Upper lobe of left lung (tissue), 6 donors: ENCODE measurements around the gene NDUFA11. TPM values are rescaled to one million over a fixed set of nuclear protein-coding genes. Genes with fewer than 3 reads are reported as not detected.

Experiments used
- ATAC-seq, 2 donors: fragments of 200-7000 bp; cut with Tn5 transposase; one replicate each; pipeline ENCODE4 v1.9.1; 2022; ENCODE audit warnings: mild to moderate bottlenecking in 2 of 2, moderate library complexity in 2 of 2; ENCODE audit not compliant: low FRiP score in 2 of 2
- DNase-seq, 2 donors: peaks; one replicate each; pipeline ENCODE4 v3.0.0-alpha.2; 2019 to 2020
- H3K27ac ChIP-seq, 4 donors: fragments of 200-600 bp; sonication (generic); one replicate each; pipeline ENCODE4 v1.5.1; 2016 to 2019
- H3K27me3 ChIP-seq, 4 donors: fragments of 200-600 bp; sonication (generic); one replicate each; pipeline ENCODE4 v1.5.1; 2017 to 2019
- H3K36me3 ChIP-seq, 4 donors: fragments of 200-600 bp; sonication (generic); one replicate each; pipeline ENCODE4 v1.5.1; 2016 to 2019
- H3K4me1 ChIP-seq, 4 donors: fragments of 200-600 bp; sonication (generic); one replicate each; pipeline ENCODE4 v1.5.1; 2018 to 2019
- H3K4me3 ChIP-seq, 4 donors: fragments of 200-600 bp; sonication (generic); one replicate each; pipeline ENCODE4 v1.5.1; 2017 to 2019; ENCODE audit warnings: mild to moderate bottlenecking in 2 of 4, moderate library complexity in 1 of 4
- H3K9me3 ChIP-seq, 4 donors: fragments of 200-600 bp; sonication (generic); one replicate each; pipeline ENCODE4 v1.5.1; 2018 to 2019
- EP300 ChIP-seq, 4 donors: sonication (generic); formaldehyde crosslinking; IDR thresholded peaks; one replicate each; pipeline ENCODE4 v1.5.1; 2017; ENCODE audit warnings: antibody characterized with exemption in 4 of 4, control low read depth in 2 of 4
- POLR2A ChIP-seq, 4 donors: fragments of 450-650 bp; IDR thresholded peaks; one replicate each; pipeline ENCODE4 v1.5.1; 2016 to 2017; ENCODE audit warnings: antibody characterized with exemption in 4 of 4, mild to moderate bottlenecking in 2 of 4
- POLR2AphosphoS5 ChIP-seq, 2 donors: sonication (generic); formaldehyde crosslinking; IDR thresholded peaks; one replicate each; pipeline ENCODE4 v1.5.1; 2017; ENCODE audit warnings: antibody characterized with exemption in 2 of 2
- WGBS, 2 donors: methylation state at CpG; one replicate each; pipeline ENCODE4 v1.1.5; 2017 to 2018; 5-methylcytosine and 5-hydroxymethylcytosine counted together
- total RNA-seq, 6 donors: library from RNA; depleted of rRNA in 4 of 6; stranded (reverse); fragments of >200 nt in 4 of 6; gene quantifications; one replicate each; pipeline versions ENCODE4 v1.1.0 to v1.2.1, GENCODE V29; 2016 to 2021
- TF ChIP-seq, protein P1 (sequence below), 6 experiments: fragments of 450-650 bp in 4 of 6; fragments of 200-600 bp in 2 of 6; sonication (generic) in 2 of 6; IDR thresholded peaks; one replicate each; pipeline ENCODE4 v1.5.1; 2016 to 2019; ENCODE audit warnings: antibody characterized with exemption in 6 of 6
- donor health status: DM: no; HTN: no; CAD: no; lungs with moderate emphysema.
- donor health status: DM: no; HTN: yes; CAD: no; lungs with severe emphysema.

Gene NDUFA11
- 100 to 1,000 TPM in 4 of 6 donors, 10 to 100 TPM in 2; 87.3 to 238 (median 157) TPM for total RNA-seq

DNA sequence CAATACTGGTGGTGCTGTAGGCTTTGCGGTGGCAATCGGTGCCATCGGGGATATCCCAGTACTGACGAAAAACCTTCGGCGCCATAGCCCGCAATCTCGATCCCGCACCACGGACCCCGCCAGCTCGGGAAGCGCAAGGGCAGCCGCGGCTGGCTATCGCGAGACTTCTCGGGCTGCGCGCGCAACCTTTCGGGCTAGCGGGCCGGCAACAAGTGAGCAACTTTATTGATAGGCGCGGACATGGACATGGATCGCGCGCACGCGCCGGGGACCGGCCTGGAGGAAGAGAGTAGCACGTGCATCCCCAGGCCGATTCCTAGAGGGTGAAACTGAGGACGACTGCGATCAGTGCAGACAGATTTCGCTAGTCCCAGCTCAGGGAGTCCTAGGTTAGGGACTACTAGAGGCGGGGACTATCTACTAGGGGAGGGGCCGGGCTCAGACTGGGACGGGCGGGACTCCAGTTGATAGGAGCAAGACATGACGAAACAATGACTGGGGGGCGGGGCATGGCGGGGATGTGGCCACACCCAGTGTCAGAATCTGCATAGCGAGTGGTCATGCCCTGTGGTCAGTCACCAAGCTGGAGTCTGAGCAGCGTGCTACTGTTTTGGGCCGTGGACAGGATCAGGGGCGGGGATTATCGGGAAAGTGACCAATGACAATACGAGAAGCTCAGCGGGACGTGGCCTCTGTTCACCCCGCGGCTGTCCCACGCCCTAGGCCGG, at the start of gene NDUFA11:
TSS of gene NDUFA11 (minus strand) at position 167 of the 728 bp plus-strand sequence. CDS start at position 85, 82 bp downstream.
- peak; percentile 100 for DNase-seq
- H3K27ac ChIP-seq: peak within 1 kb of the TSS; percentile 91 to 95 (median 93)
- H3K36me3 ChIP-seq: peaks cover 0 to 15% (median 3%) of the 10 kb centered on the region in 4 donors
- peak within 1 kb of the TSS; percentile 75 to 96 (median 84) for H3K4me3 ChIP-seq
- WGBS, 2 donors: 0 to 1% methylated on average over 22 to 36 of the region's 57 CpGs
- no peaks in the 10 kb centered on the region for H3K27me3 ChIP-seq
- TF ChIP-seq POLR2A (IDR thresholded peaks at IDR 0.05) (peak in 3 of 4 donors; percentile 32 to 81 (median 38)), EP300 (IDR thresholded peaks at IDR 0.05) (no peak), POLR2AphosphoS5 (IDR thresholded peaks at IDR 0.05) (peak; percentile 86 to 87)
- TF ChIP-seq, protein P1, sequence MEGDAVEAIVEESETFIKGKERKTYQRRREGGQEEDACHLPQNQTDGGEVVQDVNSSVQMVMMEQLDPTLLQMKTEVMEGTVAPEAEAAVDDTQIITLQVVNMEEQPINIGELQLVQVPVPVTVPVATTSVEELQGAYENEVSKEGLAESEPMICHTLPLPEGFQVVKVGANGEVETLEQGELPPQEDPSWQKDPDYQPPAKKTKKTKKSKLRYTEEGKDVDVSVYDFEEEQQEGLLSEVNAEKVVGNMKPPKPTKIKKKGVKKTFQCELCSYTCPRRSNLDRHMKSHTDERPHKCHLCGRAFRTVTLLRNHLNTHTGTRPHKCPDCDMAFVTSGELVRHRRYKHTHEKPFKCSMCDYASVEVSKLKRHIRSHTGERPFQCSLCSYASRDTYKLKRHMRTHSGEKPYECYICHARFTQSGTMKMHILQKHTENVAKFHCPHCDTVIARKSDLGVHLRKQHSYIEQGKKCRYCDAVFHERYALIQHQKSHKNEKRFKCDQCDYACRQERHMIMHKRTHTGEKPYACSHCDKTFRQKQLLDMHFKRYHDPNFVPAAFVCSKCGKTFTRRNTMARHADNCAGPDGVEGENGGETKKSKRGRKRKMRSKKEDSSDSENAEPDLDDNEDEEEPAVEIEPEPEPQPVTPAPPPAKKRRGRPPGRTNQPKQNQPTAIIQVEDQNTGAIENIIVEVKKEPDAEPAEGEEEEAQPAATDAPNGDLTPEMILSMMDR (IDR thresholded peaks at IDR 0.05): peak in 4 of 6 experiments; percentile 15 to 43 (median 40)
- no peaks in the 10 kb centered on the region for H3K9me3 ChIP-seq
- peak; percentile 57 to 89 for ATAC-seq
- H3K4me1 ChIP-seq: peaks cover 20 to 30% (median 22%) of the 10 kb centered on the region in 4 donors

DNA sequence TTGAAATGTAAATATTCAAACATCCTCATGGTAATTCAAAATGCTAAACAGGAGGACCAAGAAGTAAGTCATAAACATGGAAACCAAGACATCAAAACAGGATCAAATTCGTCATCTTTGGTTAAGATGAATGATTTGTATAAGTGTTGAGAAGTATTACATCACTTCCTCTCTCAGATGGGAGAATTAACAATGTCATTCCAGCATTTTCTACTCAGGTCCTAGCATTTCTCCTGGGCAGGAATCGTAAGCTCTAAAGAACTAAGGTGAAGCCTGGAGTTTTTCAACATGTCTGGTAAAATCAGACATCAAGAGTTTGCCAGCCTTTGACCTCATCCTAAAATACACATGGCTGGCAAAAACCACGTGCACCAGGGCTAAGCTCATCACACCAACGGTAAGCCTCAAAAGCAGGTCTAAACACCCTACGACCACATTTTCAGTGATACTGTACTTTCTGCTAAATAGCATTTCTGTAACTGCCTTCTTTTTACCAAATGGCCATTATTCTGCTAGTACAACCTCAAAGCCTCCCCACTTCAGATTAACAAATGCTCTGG, 49.5 kb upstream of the NDUFA11 start:
- no peak for TF ChIP-seq POLR2A (IDR thresholded peaks at IDR 0.05)
- TF ChIP-seq EP300 (IDR thresholded peaks at IDR 0.05): no peak
- TF ChIP-seq, protein P1 (IDR thresholded peaks at IDR 0.05): no peak
- TF ChIP-seq POLR2AphosphoS5 (IDR thresholded peaks at IDR 0.05): no peak
- peak overlapping the region; percentile 61 to 77 (median 70) for H3K27ac ChIP-seq
- H3K9me3 ChIP-seq: no peaks in the 10 kb centered on the region
- H3K27me3 ChIP-seq: no peaks in the 10 kb centered on the region
- ATAC-seq: no peak
- no peak for DNase-seq
- H3K4me3 ChIP-seq: no peak overlapping the region
- H3K36me3 ChIP-seq: peaks cover 0 to 9% (median 2%) of the 10 kb centered on the region in 4 donors
- peaks cover 70 to 85% (median 77%) of the 10 kb centered on the region in 4 donors for H3K4me1 ChIP-seq
- 45 to 46% methylated on average over 5 of the region's 5 CpGs for WGBS, 2 donors

DNA sequence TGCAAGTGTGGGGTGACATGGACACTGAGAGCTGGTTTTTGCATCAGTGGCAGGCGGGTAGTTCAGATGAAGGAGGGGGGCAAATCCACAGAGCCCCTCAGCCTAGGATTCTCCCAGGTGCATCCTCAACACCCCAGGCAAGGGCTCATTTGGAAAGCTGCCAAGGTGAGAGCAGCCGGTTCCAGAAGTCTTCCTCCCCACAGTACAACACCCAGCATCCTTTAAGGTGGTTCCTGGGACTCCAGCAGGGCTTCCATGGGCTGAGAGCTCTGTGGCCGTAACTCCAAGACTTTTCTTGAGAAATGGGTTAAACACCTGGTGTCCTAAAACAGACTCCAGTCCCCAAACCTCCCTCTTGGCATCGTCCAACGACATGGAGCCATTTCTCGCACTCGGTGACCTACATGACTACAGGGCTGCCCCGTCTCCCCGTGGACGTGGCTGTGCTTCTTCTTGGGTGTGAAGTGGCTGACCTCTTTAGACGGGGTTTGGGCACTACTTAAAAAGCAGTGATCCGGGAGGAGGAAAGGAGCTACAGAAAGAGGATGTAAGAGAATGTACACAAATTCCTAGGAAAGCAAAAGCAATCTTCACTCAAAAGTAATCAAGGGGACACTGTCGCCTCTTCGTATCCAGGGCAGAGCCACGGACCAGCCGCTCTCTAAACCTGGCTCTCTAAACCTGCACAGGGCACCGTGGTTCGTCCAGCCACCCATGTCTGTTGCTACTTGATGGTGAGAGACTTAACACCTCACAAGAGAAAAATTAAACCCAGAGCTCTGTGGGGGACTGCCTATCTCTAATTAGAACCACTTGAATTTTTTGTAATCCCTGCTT, 48.8 kb upstream of the NDUFA11 start:
- H3K9me3 ChIP-seq: no peaks in the 10 kb centered on the region
- WGBS, 2 donors: 53 to 62% methylated on average over 17 to 18 of the region's 18 CpGs
- no peak overlapping the region for H3K4me3 ChIP-seq
- H3K27ac ChIP-seq: peak overlapping the region; percentile 61 to 77 (median 70)
- H3K27me3 ChIP-seq: no peaks in the 10 kb centered on the region
- no peak for ATAC-seq
- peaks cover 0 to 9% (median 2%) of the 10 kb centered on the region in 4 donors for H3K36me3 ChIP-seq
- TF ChIP-seq EP300 (IDR thresholded peaks at IDR 0.05) (no peak), POLR2AphosphoS5 (IDR thresholded peaks at IDR 0.05) (no peak), POLR2A (IDR thresholded peaks at IDR 0.05) (no peak)
- TF ChIP-seq, protein P1 (IDR thresholded peaks at IDR 0.05): no peak
- no peak for DNase-seq
- peaks cover 74 to 86% (median 81%) of the 10 kb centered on the region in 4 donors for H3K4me1 ChIP-seq

DNA sequence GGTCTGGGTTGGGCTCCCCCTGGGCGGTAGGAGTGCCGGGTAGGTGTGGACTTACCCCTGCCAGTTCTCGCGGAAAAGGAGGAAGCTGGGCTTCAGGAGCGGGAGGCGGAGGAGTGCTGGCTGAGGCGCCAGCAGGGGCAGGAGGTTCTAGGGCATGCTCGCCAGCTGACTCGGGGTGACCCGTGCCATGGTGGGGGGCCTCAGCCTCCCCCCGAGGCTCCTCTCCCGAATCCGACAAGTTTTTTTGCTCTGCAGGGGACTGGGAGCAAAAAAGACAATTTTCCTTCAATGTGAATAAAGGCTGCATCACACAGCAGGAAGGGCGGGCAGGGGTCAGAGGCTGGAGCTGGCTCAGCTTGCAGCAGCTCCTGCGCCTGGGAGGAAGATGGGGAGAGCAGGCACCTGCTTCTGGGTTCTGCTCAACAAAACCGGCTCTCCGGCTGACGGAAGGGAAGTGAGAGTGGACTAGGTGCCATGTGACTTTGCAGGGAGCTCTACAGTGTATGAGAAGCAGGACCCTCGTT, 47.8 kb upstream of the NDUFA11 start:
- H3K27me3 ChIP-seq: no peaks in the 10 kb centered on the region
- no peaks in the 10 kb centered on the region for H3K9me3 ChIP-seq
- TF ChIP-seq POLR2A (IDR thresholded peaks at IDR 0.05): peak in 1 of 4 donors; percentile 10
- TF ChIP-seq, protein P1 (IDR thresholded peaks at IDR 0.05): no peak
- ATAC-seq: no peak
- peaks cover 0 to 9% (median 2%) of the 10 kb centered on the region in 4 donors for H3K36me3 ChIP-seq
- peak in 1 of 2 donors; percentile 60 for DNase-seq
- WGBS, 2 donors: 23 to 27% methylated on average over 17 to 19 of the region's 19 CpGs
- no peak overlapping the region for H3K4me3 ChIP-seq
- H3K4me1 ChIP-seq: peaks cover 82 to 96% (median 90%) of the 10 kb centered on the region in 4 donors
- H3K27ac ChIP-seq: peak overlapping the region in 3 of 4 donors; percentile 69 to 77 (median 71)
